ENCODE data around the gene MLIP.

- TF ChIP-seq POLR2A (IDR thresholded peaks at IDR 0.05), result no peak
- TF ChIP-seq, protein P1, sequence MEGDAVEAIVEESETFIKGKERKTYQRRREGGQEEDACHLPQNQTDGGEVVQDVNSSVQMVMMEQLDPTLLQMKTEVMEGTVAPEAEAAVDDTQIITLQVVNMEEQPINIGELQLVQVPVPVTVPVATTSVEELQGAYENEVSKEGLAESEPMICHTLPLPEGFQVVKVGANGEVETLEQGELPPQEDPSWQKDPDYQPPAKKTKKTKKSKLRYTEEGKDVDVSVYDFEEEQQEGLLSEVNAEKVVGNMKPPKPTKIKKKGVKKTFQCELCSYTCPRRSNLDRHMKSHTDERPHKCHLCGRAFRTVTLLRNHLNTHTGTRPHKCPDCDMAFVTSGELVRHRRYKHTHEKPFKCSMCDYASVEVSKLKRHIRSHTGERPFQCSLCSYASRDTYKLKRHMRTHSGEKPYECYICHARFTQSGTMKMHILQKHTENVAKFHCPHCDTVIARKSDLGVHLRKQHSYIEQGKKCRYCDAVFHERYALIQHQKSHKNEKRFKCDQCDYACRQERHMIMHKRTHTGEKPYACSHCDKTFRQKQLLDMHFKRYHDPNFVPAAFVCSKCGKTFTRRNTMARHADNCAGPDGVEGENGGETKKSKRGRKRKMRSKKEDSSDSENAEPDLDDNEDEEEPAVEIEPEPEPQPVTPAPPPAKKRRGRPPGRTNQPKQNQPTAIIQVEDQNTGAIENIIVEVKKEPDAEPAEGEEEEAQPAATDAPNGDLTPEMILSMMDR (IDR thresholded peaks at IDR 0.05), result no peak
These were observed 84.4 kb downstream of the MLIP start for GRCh38 chr6:54195637-54196036.
